HepG2 (cell line): ENCODE results near the gene ZFP36L2. TPM values are rescaled to one million over a fixed set of nuclear protein-coding genes. Genes with fewer than 3 reads are reported as not detected.

Source experiments
- ATF7-NPFF ChIP-seq: sonication (generic); formaldehyde crosslinking; IDR thresholded peaks from 2 replicates; pipeline ENCODE4 v1.8.1; 2023; ENCODE audit warnings: mild to moderate bottlenecking, low read depth, missing genetic modification reagents, moderate library complexity
- CBX2 ChIP-seq, 2 experiments: fragments of 200-600 bp in 1 of 2; sonication (generic); formaldehyde crosslinking in 1 of 2; IDR thresholded peaks; 2 replicates each; pipeline versions ENCODE4 v1.7.0 to v1.8.1; 2018 to 2022; ENCODE audit warnings: low read depth in 2 of 2, low read length in 1 of 2, mild to moderate bottlenecking in 1 of 2, missing genetic modification reagents in 1 of 2
- CBX5 ChIP-seq: sonication (generic); formaldehyde crosslinking; IDR thresholded peaks from 2 replicates; pipeline ENCODE4 v1.4.0; 2020; ENCODE audit warnings: missing genetic modification reagents, borderline replicate concordance
- DMTF1 ChIP-seq: sonication (generic); formaldehyde crosslinking; IDR thresholded peaks from 2 replicates; pipeline ENCODE4 v1.4.0; 2020; ENCODE audit warnings: mild to moderate bottlenecking, missing genetic modification reagents
- FOXC1 ChIP-seq: sonication (generic); formaldehyde crosslinking; IDR thresholded peaks from 2 replicates; pipeline ENCODE4 v1.8.0; 2022; ENCODE audit warnings: mild to moderate bottlenecking, missing genetic modification reagents, borderline replicate concordance
- HMGXB3 ChIP-seq: sonication (generic); formaldehyde crosslinking; IDR thresholded peaks from 2 replicates; pipeline ENCODE4 v1.4.0; 2020; ENCODE audit warnings: missing genetic modification reagents, borderline replicate concordance
- IKZF5 ChIP-seq: IDR thresholded peaks from 2 replicates; pipeline ENCODE4 v1.6.1; 2018; ENCODE audit warnings: missing genetic modification reagents, mild to moderate bottlenecking, missing compliant biosample characterization
- TBP ChIP-seq: sonication (generic); formaldehyde crosslinking; IDR thresholded peaks from 2 replicates; pipeline ENCODE4 v1.5.0; 2020; ENCODE audit warnings: missing genetic modification reagents
- TP53 ChIP-seq: sonication (generic); formaldehyde crosslinking; conservative IDR thresholded peaks from 2 replicates; pipeline ENCODE4 v1.4.0; 2020; ENCODE audit warnings: missing genetic modification reagents
- USF2 ChIP-seq, 2 experiments: sonication (generic) in 1 of 2; formaldehyde crosslinking in 1 of 2; IDR thresholded peaks; 2 replicates each; pipeline versions ENCODE4 v1.5.1 to v1.6.1; 2011 to 2020; ENCODE audit warnings: borderline replicate concordance in 1 of 2, low read depth in 1 of 2, low read length in 1 of 2, mild to moderate bottlenecking in 1 of 2, missing genetic modification reagents in 1 of 2, moderate library complexity in 1 of 2
- ZBTB21 ChIP-seq: sonication (generic); formaldehyde crosslinking; IDR thresholded peaks from 2 replicates; pipeline ENCODE4 v1.4.0; 2020; ENCODE audit warnings: missing genetic modification reagents
- ZBTB8A ChIP-seq: sonication (generic); formaldehyde crosslinking; IDR thresholded peaks from 2 replicates; pipeline ENCODE4 v1.4.0; 2020; ENCODE audit warnings: mild to moderate bottlenecking, low read depth, missing genetic modification reagents, borderline replicate concordance
- ZEB1 ChIP-seq: IDR thresholded peaks from 2 replicates; pipeline ENCODE4 v1.6.1; 2012; ENCODE audit warnings: mild to moderate bottlenecking, low read depth, inconsistent platforms; ENCODE audit not compliant: insufficient replicate concordance
- ZNF333 ChIP-seq: sonication (generic); formaldehyde crosslinking; IDR thresholded peaks from 2 replicates; pipeline ENCODE4 v1.4.0; 2020; ENCODE audit warnings: mild to moderate bottlenecking, missing genetic modification reagents, borderline replicate concordance
- ZNF678 ChIP-seq: sonication (generic); formaldehyde crosslinking; IDR thresholded peaks from 2 replicates; pipeline ENCODE4 v1.4.0; 2020; ENCODE audit warnings: mild to moderate bottlenecking, missing genetic modification reagents
- ZNF704 ChIP-seq: sonication (generic); formaldehyde crosslinking; IDR thresholded peaks from 2 replicates; pipeline ENCODE4 v1.8.1; 2023; ENCODE audit warnings: mild to moderate bottlenecking, inconsistent platforms, moderate library complexity, missing genetic modification reagents, borderline replicate concordance
- polyA plus RNA-seq, 8 experiments: library from polyadenylated mRNA; depleted of rRNA in 3 of 8; stranded (reverse) in 7 of 8; unstranded in 1 of 8; fragments of >200 nt; fragmentation: Illumina TruSeq in 4 of 8; extraction: Trizol in 4 of 8; gene quantifications; 2 replicates each; pipeline versions ENCODE4 v1.2.1 to v1.2.3, GENCODE V29; 2011 to 2016; ENCODE audit warnings: low read depth in 4 of 8, missing spikeins in 1 of 8, mixed read lengths in 1 of 8; ENCODE audit not compliant: insufficient read depth in 1 of 8
- total RNA-seq, 5 experiments: library from RNA; depleted of rRNA; stranded (reverse); fragments of >200 nt; fragmentation: Illumina TruSeq; extraction: Trizol; gene quantifications; 2 replicates each; pipeline ENCODE4 v1.2.3, GENCODE V29; 2016; ENCODE audit warnings: low read depth in 1 of 5

ZFP36L2 gene
- total and polyA plus RNA-seq, 2 of the 13 experiments (the other 11 are each of a cell fraction or from before 2014, with no cell fraction given) = 11.2 to 21.8 TPM

GRCh38 chr2:43258547-43259156, 32.2 kb upstream of the ZFP36L2 start (continued):
- TF ChIP-seq ZBTB8A (CRISPR knock-in tag) (no peak), CBX2 (IDR thresholded peaks at IDR 0.05; ENCODE audit: low read depth, low read length) (no peak), CBX2 (CRISPR knock-in tag; IDR thresholded peaks at IDR 0.05; ENCODE audit: low read depth) (no peak), TBP (no peak), FOXC1 (CRISPR knock-in tag) (no peak), USF2 (IDR thresholded peaks at IDR 0.05; ENCODE audit: low read depth, low read length) (no peak), USF2 (CRISPR knock-in tag; IDR thresholded peaks at IDR 0.05; ENCODE audit: borderline replicate concordance) (no peak), IKZF5 (CRISPR knock-in tag) (peak; percentile 81), ZBTB21 (no peak), HMGXB3 (0 out of 2 replicates have a peak, but pooled peaks have one; percentile 58), CBX5 (CRISPR knock-in tag) (no peak), TP53 (CRISPR knock-in tag) (no peak), ZEB1 (no peak), ZNF704 (CRISPR knock-in tag) (no peak), ZNF678 (no peak), DMTF1 (no peak), ATF7-NPFF (CRISPR knock-in tag) (no peak), ZNF333 (CRISPR knock-in tag) (no peak)
